ENCODE measurements around the gene CRK.

The CRK gene

DNA sequence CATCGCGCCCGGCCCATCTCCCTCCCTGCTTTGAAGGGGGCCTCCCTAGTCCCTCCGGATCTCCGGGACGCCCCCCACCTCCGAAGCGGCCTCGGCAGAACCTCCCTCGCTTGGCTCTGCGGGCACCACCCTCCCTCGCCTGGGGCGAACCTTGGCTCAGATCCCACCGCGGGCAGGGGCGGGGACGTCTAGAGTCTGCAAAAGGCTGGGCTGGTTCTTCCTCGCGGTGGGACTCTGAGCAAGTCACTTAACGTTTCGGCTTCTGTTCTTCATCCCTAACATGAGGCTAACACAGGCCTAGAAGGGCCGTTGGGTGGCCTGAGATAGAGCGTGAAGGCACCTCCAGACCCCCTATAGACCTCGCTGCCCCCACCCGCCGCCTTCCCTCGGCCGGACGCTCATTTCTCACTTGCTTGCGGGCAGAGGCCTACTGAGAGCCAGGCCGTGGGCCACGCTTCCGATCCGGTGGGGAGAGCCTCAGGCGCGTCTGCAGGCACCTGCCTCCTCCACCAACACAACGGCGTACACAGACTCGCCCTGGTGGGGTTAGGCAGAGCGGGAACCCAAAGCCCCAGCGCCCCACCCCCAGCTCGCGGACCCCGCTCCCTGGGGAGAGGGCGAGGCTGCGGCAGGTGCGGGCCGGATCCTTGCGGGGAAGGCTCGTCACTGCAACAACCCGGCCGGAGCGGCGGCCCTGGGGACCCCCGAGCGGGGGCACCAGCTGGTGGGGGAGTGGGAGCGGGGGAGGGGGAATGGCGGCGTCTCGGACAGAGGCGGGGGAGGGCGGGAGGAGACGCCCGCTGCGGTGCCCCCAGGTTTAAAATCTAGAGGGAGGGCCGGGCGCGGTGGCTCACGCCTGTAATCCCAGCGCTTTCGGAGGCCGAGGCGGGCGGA is 31.0 kb upstream of the CRK start:
- peak; percentile 70 for DNase-seq (ENCODE audit: low spot score)
- FAIRE-seq: no peak

DNA sequence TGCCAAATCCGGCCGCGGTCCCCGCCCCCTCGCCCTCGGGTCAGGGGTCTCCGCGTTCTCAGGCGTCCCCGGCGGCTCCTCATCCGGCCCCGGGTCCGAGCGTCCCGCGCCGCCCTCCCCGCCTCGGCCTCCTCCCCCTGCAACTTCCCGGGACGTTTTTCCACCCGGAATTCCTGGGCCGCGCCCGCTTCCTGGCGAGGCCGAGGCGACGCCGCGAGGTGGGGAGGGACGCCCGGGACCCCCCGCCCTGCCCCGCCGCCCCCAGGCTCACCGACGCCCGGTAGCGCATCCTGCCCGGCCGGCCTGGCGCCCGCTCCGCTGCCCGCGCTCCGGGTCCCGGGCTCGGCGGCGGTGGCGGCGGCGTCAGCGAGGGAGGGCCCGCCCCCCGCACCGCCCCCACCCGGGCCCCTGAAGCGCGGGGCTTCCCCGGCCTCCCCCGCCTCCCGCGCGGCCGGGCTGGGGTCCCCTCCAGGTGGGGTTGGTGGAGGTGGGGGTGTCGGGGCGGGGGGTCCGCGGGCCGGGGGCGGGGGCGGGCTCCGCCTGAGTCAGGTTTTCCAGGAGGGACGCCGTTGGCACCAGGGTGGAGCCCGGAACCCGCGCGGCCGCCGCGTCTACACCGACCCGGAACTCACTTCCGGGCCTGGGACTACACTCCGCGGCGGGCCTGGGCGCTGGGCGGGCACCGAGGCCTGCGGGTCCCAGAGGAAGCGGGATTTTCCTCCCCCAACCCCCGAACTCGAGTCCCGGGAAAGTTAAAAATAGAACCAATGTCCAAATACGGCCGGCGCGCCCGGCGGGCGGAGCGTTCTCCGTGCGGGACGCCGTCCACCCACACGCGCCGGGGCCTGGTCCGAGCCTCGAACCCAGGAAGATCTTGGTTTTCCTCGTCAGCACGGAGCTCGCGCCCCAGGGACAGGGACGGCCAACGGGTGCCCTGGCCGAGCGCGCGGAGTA is 29.7 kb upstream of the CRK start:
- peak; percentile 54 for DNase-seq (ENCODE audit: low spot score)
- no peak for FAIRE-seq

DNA sequence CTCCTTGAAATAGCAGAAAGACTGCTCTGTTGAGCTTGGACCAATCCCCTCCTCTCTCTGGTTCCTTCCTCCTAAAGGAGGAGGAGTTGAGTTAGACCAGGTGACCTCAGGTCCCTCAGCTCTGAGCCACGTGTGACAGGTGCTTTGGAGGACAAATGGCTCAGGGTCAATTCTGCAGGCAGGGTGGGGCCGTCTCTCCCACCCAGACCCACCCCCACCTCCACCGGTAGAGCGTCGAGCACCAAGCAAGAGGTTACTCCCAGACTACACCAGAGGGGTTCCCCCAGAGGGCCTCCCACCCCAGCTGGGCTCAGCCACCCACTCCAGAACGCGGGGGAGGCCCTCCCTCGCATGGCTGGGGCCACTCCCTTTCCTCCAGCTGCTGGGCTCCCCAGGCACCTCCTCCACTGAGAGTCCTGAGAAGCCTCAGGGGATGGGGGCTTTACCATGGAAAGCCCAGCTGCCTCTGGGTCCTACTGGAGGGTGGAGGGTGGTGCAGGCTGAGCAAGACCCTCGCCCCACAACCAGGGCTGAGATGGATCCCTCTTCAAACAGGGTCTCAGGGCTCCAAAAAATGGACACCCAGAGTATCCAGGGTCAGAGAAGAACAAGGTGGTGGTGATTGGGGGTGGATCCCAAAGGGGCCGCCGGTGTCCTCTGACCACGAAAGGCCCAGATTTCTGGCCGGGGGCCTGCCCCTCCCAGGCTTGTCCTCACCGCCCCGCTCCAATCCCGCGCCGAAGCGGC is 28.8 kb upstream of the CRK start:
- FAIRE-seq (no peak), DNase-seq (ENCODE audit: low spot score) (peak; percentile 36)

DNA sequence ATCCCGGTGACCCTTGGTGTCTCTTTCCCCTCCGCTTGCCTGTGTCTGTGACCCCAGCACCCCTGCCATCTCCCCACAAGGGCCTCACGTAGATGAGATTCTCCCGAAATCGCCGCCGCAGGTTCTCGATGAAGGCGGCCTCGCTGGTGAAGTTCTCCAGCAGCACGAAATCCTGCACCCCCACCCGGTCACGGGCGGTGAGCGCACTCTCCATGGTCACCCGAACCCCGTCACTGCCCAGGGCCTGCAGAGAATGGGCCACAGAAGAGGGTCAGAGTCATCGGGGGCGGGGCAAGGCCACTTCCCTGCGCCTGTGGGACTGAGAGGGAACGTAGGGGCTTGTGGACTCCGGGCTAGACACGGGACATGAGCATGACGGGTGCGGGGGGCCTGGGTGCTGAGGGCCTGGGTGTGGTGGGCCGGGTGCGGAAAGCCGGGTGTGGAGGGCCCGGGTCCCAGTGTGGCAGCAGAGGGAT is 28.1 kb upstream of the CRK start:
- no peak for FAIRE-seq

GRCh38 chr17:1482680-1483079 is 26.6 kb upstream of the CRK start:
- DNase-seq (ENCODE audit: low spot score) (no peak), FAIRE-seq (no peak)

More for the DNA sequence above, 28.1 kb upstream of the CRK start:
- no peak for DNase-seq (ENCODE audit: low spot score)

DNA sequence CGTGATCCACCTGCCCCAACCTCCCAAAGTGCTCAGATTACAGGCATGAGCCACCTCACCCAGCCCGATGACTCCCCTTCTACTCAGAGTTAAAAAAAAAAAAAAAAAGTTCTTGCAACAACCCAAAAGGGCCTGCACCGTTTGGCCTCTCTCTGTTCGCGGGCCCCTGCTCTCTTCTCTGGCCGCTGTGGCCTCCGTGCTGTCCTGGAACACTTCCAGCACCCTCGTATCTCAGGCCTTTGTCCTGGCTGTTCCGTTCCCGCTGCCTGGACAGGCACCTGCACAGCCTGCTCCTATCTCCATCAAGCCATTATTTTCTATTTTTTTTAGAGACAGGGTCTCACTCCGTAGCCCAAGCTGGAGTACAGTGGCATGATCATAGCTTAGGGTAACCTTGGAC is 25.7 kb upstream of the CRK start:
- DNase-seq (ENCODE audit: low spot score) (no peak), FAIRE-seq (no peak)

DNA sequence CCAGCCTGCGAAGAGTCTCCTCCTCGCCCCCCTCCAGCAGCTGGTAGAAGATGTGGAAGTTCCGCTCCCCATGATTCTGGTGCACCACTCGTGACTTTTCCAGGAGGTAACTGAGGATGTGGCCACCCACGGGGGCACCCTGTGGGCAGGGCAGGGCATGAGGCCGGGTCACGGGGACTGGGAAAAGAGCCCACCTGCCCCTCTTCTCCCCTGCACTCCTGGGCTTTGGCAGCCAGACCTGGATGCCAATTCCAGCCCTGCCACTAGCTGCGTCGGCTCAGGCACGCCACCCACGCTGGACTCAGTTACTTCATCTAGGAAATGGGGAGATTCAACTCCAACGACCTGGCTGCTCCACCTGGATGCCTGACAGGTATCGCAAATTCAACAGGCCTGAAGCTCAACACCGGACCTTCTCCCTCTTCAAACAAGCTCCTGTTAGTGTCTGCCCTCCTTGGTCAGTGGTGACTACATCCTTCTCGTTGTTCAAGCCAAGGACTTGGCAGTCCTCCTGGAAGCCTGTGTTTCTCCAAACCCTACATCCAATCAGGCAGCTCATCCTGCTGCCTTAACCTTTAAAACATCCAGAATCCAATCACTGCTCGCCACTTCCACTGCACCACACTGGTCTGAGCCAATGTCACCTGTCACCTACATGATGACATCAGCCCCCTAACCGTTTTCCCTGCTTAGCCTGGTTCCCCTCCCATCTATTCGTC is 24.9 kb upstream of the CRK start:
- FAIRE-seq (no peak), DNase-seq (ENCODE audit: low spot score) (no peak)

DNA sequence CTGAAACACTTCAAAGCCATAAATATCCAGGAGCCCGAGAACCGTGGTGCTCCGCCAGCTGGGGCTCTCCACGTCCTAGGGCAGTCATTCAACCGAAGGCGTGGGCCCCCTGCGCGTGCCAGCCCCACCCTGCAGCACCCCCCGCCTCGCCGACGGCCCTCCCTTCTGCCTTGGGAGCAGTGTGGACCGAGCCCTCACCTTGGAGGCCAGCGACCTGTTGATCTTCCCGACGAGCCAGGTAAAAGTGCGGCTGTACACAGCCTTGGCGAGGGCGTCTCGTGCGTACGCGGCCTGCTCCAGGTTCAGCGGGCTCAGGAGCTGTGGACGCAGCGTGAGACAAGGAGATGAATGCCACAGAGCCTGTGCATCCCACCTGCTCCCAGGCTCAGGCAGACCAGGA is 22.4 kb upstream of the CRK start:
- FAIRE-seq: no peak
- no peak for DNase-seq (ENCODE audit: low spot score)

GRCh38 chr17:1475321-1475854 is 19.4 kb upstream of the CRK start:
- no peak for FAIRE-seq
- no peak for DNase-seq (ENCODE audit: low spot score)

DNA sequence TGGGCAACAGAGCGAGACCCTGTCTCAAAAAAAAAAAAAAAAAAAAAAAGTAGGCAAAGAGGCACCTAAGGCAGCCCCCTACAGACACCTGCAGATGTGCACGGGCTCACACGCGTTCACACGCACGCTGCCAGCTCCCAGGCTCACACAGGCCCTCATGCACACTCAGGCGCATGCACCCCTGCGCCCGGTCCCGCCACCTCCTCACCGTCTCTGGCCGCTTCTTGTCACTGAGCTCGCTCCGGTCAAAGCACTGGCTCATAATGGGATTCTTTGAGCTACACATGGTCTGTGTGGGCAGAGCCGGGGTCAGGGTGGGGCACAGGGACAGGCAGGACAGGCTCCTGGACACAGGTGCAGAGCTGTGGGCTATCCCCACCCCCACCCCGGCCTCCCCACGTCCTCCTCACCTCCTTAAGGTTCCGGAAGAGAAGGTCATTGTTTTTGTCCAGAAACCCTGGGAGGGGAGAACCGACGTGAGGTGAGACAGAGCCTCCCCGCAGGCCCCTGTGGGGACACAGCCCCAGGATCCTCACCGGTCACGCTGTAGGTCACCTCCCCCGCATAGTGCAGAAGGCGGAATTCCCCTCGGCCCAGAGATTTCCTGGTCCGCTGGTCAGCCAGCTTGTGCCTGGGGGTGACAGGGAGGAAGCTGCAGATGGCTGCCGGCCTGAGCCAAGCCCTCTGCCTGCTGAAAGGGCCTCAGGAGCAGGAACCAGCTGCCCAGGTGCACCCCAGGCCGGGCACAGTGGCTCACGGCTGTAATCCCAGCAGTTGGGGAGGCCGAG is 18.6 kb upstream of the CRK start:
- DNase-seq (ENCODE audit: low spot score) (no peak), FAIRE-seq (no peak)

DNA sequence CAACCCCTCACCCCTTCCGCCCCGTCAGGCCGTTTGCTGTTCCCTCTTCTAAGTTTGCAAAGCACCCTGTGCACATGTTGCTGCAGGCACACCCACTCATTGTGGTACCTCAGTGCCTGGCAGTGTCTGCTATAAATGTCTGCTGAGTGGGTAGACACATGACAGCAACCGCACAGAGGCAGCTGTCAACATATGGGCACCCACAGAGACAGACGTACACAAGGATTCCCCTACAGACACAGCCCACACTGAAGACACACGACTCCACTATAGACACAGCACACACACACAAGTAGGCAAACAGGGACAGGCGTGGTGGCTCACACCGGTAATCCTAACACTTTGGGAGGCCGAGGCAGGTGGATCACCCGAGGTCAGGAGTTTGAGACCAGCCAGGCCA is 17.8 kb upstream of the CRK start:
- no peak for DNase-seq (ENCODE audit: low spot score)
- FAIRE-seq: no peak

- no peak for FAIRE-seq
- DNase-seq (ENCODE audit: low spot score): no peak
Measured at GRCh38 chr17:1473170-1473569, 17.1 kb upstream of the CRK start.

- DNase-seq (ENCODE audit: low spot score): no peak
- no peak for FAIRE-seq
Measured at GRCh38 chr17:1471911-1472821, 16.1 kb upstream of the CRK start.

- DNase-seq (ENCODE audit: low spot score) (no peak), FAIRE-seq (no peak)
Measured at GRCh38 chr17:1471490-1471889, 15.5 kb upstream of the CRK start.

DNA sequence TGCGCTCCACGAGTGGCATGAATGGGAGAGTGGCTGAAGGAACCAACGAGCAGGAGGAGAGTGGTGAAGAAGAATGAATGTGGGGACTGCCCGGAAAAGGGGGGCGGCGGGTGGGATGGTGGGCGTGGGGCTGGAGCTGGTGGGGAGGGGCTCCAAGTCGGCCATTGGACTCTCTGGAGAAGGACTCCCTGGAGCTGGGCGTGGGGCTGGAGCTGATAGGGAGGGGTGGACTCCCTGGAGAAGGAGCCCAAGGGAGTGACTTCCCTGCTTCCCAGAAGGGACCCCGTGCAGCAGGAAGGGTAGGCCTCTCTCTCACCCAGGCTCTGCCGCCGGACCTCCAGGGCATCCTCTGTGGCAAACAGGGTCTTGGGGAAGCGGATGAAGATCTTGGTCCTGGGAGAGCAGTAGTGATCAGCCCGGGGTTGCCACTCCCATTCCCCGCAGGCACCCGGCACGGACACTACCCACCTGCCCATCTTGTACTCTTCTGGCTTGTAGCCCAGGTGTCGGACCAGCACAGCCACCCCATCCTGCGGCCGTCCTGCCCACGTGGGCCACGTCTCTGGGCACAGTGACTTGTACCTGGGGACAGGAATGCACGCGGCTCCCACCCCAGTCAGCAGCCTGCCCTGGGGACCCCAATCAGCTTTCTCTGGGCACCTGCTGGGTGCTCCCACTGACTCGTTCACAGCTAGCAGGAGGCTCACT is 14.9 kb upstream of the CRK start:
- DNase-seq (ENCODE audit: low spot score) (no peak), FAIRE-seq (no peak)

- no peak for DNase-seq (ENCODE audit: low spot score)
- no peak for FAIRE-seq
Measured at GRCh38 chr17:1470071-1470754, 14.2 kb upstream of the CRK start.

DNA sequence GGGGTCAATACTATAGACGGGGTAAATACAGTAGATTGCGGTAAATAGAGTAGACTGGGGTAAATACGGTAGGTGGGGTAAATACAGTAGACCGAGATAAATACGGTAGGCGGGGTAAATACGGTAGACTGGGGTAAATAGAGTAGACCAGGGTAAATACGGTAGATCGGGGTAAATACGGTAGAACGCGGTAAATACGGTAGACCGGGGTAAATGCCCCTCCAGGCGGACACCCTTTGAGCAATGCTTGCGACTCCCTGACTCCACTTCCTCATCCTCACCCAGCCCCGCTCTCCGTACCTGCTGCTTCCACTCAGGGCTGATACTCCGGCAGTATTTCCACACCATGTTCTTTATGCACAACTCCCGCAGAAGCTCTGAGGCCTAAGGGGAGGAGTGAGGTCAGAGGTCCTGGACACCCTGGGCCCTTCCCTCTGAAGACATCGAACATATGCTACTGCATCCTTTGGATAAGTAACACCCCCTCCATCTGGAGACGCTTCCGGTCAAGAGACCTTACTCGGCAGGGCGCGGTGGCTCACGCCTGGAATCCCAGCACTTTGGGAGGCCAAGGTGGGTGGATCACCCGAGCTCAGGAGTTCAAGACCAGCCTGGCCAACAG is 13.3 kb upstream of the CRK start:
- DNase-seq (ENCODE audit: low spot score) (no peak), FAIRE-seq (no peak)

Data from urothelium cell line (cell line).